Hepatocyte (in vitro differentiated cells): ENCODE measurements around the gene PAPPA.

Experiments used
- EZH2 ChIP-seq: fragments of 200-600 bp; sonication (generic); IDR thresholded peaks from 2 replicates; pipeline ENCODE4 v1.6.1; 2016; ENCODE audit warnings: antibody characterized with exemption, mild to moderate bottlenecking, borderline replicate concordance
- EZH2phosphoT487 ChIP-seq: fragments of 200-600 bp; sonication (generic); IDR thresholded peaks from one replicate; pipeline ENCODE4 v1.6.1; 2018; ENCODE audit warnings: antibody characterized with exemption, mild to moderate bottlenecking, low read depth, moderate library complexity; ENCODE audit not compliant: unreplicated experiment, severe bottlenecking
- TF ChIP-seq, protein P1 (sequence below): fragments of 200-600 bp; sonication (generic); IDR thresholded peaks from 2 replicates; pipeline ENCODE4 v1.5.1; 2016; ENCODE audit warnings: antibody characterized with exemption, mild to moderate bottlenecking; ENCODE audit not compliant: poor library complexity

DNA sequence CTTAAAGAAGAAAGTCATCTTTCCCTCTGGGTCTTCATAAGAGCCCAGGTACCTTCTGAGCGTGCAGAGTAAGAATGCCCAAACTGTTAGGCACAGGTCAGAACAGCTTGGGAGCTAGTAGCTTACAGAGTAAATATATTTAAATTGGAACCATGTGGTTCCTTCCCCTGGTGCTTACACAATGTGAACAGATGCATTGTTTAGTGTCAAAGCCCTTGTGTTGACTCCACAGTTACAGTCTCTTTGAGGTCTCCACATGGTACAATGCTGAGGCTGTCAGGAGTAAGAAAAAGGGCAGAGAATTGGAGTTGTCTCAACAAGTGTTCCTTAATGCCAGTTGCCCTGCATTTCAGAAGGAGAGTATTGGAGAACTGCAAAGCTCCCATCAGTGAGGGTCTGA is 188.5 kb downstream of the PAPPA start:
- TF ChIP-seq, protein P1, sequence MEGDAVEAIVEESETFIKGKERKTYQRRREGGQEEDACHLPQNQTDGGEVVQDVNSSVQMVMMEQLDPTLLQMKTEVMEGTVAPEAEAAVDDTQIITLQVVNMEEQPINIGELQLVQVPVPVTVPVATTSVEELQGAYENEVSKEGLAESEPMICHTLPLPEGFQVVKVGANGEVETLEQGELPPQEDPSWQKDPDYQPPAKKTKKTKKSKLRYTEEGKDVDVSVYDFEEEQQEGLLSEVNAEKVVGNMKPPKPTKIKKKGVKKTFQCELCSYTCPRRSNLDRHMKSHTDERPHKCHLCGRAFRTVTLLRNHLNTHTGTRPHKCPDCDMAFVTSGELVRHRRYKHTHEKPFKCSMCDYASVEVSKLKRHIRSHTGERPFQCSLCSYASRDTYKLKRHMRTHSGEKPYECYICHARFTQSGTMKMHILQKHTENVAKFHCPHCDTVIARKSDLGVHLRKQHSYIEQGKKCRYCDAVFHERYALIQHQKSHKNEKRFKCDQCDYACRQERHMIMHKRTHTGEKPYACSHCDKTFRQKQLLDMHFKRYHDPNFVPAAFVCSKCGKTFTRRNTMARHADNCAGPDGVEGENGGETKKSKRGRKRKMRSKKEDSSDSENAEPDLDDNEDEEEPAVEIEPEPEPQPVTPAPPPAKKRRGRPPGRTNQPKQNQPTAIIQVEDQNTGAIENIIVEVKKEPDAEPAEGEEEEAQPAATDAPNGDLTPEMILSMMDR, result no peak
- TF ChIP-seq EZH2, result no peak
- no peak for TF ChIP-seq EZH2phosphoT487
